ENCODE measurements around the gene PDE6A.
A peak's percentile ranks its signal among the peaks of the same experiment; 100 is the strongest.
"Not testable (repeated sequence)": the region's sequence is repeated elsewhere in the genome, so short reads cannot be mapped to it uniquely, and the experiment has no call there.

The PDE6A gene

GRCh38 chr5:149895416-149896345 is 48.9 kb downstream of the PDE6A start:
- peak; percentile 20 for DNase-seq (ENCODE audit: low read depth)

GRCh38 chr5:149894237-149894636 is 50.4 kb downstream of the PDE6A start:
- DNase-seq (ENCODE audit: low read depth) = no peak

GRCh38 chr5:149893403-149893931 is 51.1 kb downstream of the PDE6A start:
- no peak for DNase-seq (ENCODE audit: low read depth)

- DNase-seq (ENCODE audit: low read depth) = no peak
Observed at GRCh38 chr5:149892594-149892993, 52.0 kb downstream of the PDE6A start.

- DNase-seq (ENCODE audit: low read depth) = no peak
Observed at GRCh38 chr5:149888280-149888679, 56.3 kb downstream of the PDE6A start.

- no peak for DNase-seq (ENCODE audit: low read depth)
Observed at GRCh38 chr5:149887622-149888183, 56.9 kb downstream of the PDE6A start.

- DNase-seq (ENCODE audit: low read depth) = no peak
Observed at GRCh38 chr5:149886692-149887470, 57.7 kb downstream of the PDE6A start.

GRCh38 chr5:149886060-149886459 is 58.5 kb downstream of the PDE6A start:
- DNase-seq (ENCODE audit: low read depth) = no peak

- DNase-seq (ENCODE audit: low read depth) = no peak
Observed at GRCh38 chr5:149885513-149885912, 59.1 kb downstream of the PDE6A start.

- no peak for DNase-seq (ENCODE audit: low read depth)
Observed at GRCh38 chr5:149883550-149883949, 61.0 kb downstream of the PDE6A start.

- not testable (repeated sequence) for DNase-seq (ENCODE audit: low read depth)
Observed at GRCh38 chr5:149882633-149883032, 62.0 kb downstream of the PDE6A start.

- no peak for DNase-seq (ENCODE audit: low read depth)
Observed at GRCh38 chr5:149881874-149882273, 62.7 kb downstream of the PDE6A start.

- no peak for DNase-seq (ENCODE audit: low read depth)
Observed at GRCh38 chr5:149881069-149881622, 63.4 kb downstream of the PDE6A start.

- DNase-seq (ENCODE audit: low read depth) = not testable (repeated sequence)
Observed at GRCh38 chr5:149879593-149879992, 65.0 kb downstream of the PDE6A start.

GRCh38 chr5:149878371-149878770 is 66.2 kb downstream of the PDE6A start:
- no peak for DNase-seq (ENCODE audit: low read depth)

GRCh38 chr5:149873896-149874295 is 70.7 kb downstream of the PDE6A start:
- DNase-seq (ENCODE audit: low read depth) = no peak

- DNase-seq (ENCODE audit: low read depth) = no peak
Observed at GRCh38 chr5:149872351-149873040, 72.1 kb downstream of the PDE6A start.

GRCh38 chr5:149871471-149871870 is 73.1 kb downstream of the PDE6A start:
- DNase-seq (ENCODE audit: low read depth) = no peak

GRCh38 chr5:149870697-149871096 is 73.9 kb downstream of the PDE6A start:
- no peak for DNase-seq (ENCODE audit: low read depth)

GRCh38 chr5:149870232-149870631 is 74.4 kb downstream of the PDE6A start:
- no peak for DNase-seq (ENCODE audit: low read depth)

- no peak for DNase-seq (ENCODE audit: low read depth)
Observed at GRCh38 chr5:149869411-149869821, 75.2 kb downstream of the PDE6A start.
